GM21786 (cell line): ENCODE measurements around the gene MYRIP.

Experiments used
- ATAC-seq: cut with Tn5 transposase; IDR thresholded peaks from one replicate; pipeline ENCODE4 v1.9.1; 2021; ENCODE audit not compliant: unreplicated experiment

Gene MYRIP

DNA sequence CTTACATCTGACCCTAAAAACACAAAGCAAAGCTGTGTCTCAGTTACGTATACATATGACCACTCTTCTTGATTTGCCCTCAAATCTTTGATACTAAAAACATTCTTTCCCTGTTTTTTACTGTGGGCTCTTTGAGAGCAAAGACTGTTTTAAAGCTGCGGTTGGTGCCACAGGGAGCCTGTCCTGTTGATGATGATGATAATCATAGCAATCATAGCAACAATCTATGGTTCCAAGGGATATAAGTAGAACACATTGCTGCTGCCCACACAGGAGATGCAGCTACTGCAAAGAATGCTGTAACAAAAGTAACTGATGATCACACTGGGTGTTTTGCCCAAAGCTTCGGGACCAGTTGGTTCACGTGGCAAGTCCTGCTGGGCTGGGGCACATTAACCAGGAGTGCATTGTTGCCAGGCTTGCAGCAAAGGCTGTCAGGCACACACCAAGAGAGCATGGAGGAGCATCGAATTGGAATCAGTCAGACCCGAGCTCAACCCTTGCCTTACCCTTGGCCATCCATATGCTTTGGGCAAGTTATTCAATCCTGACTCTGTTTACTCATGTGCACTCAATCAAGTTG lies 368.7 kb downstream of the MYRIP start:
- ATAC-seq: no peak

DNA sequence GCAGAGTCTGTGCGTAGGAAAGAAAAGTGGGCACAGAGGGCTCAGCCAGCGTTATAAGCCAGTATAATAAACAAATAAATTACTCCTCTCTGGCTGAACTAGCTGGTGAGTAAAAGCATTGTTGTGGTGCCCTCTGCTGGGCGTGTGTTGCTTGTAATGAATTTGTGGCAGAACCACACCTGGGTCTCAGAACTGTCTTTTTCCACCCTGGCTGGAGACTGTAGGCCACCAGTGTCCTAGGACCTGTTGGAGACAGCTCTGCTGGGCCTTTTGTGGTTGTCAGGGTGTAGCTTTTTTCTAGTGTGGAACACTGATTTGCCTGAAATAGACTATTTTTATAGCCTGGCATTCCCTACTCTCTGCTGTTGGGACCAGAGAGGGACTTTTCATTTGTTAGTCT lies 369.6 kb downstream of the MYRIP start:
- ATAC-seq: no peak

DNA sequence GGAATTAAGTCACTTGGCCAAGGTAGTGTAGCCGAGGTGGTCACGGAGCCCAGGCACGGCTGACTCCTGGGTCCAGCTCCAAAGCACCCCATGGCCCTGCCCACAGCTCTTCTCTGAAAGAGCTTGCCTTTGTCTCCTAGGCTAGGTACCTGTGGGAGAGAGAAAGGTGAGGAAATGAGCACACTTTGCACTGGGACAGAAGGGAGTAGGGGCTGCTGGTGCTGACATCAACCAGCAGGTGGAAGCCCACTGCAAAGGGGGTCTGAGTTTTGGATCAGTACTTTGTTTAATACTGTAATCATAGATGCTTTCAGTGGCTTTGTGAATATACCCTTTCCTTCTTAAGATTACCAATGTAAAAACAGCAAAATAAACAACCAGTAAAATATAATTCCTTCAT lies 371.8 kb downstream of the MYRIP start:
- ATAC-seq: no peak

DNA sequence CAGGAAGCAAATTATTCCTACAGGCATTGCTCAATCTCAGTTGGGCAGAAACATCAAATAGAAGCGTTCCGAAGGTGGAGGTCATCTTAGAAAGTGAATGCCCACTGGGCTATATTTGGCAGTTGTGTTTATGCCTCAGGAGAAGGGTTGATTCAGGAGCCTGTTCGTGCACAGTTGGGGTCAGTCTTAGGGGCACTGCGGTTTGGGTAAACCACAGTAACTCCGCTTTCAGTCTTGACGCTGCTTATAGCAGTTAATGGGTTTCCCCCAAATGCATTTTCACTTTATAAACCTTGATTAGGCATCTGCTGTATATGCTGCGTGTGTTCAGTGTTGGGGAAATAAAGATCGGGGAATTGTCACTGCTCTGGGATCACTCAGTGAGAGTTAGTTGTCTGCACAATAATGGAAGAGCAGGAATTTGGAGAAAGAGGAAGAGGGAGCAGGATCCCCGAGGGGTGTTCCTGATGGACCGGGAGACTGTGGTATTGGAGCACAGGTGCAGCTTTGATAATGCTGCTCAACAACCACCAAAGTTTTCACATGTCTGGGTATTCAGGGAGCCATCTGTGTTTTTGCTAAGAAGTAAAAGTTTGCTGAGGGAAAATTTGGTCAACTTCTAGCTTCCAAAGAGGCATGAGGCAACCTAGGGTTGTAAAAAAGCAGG lies 375.8 kb downstream of the MYRIP start:
- peak; percentile 46 for ATAC-seq

DNA sequence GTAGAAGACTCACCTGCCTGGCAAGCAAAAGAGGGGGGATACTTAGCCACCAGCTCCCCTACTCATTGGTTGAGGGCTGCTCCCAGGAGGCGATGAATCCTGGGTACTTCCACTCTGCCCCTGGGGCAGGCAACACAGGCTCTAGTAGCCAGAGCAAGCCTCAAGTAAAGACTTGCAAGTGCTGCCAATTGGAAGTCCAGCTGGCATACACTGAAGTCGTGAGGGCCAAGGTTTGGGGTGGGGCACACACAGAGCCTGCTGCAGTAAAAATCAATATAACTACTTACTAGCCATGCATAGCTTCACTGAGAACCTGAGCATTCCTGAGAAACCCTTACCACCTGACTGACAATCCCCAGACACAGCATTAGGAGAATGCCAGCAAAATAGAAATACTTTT lies 377.1 kb downstream of the MYRIP start:
- ATAC-seq: no peak

DNA sequence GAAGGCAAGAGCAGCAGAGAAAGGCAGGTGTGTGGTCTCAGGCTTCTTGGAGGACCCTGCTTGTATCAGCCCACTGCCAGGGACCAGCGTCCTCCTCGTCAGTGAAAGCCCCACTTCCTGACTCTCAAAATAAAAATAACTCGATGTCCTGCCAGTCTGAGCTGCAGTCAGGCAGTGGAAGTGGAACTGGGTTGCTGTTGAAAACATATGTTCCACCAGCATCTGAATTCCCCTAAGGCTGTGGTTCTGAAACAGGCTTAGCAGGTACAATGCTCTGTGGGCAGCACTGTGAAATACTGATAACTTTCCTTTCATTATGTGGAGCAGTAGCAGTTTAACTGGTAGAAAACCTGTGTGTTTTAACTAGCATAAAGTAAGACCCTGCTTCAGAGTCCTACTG lies 378.5 kb downstream of the MYRIP start:
- peak; percentile 80 for ATAC-seq

DNA sequence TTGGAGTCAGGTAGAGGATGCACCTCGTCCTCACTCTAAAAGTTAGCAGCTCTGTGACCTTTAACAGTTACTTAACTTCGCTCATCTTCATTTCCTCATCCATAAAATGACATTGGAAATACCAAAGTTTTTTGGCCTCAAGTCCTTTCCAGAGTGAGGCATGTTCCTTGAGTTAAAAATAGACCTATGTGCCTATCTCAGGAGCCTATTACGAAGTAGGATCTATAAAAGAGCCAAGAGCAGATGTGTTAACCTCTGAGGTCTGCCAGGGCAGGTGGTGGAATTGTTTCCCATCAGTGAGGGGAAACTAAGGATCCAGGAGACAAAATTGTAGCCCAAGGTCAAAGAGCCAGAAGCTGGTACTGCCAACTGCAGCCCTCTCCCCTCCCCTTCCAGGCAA lies 379.7 kb downstream of the MYRIP start:
- no peak for ATAC-seq

DNA sequence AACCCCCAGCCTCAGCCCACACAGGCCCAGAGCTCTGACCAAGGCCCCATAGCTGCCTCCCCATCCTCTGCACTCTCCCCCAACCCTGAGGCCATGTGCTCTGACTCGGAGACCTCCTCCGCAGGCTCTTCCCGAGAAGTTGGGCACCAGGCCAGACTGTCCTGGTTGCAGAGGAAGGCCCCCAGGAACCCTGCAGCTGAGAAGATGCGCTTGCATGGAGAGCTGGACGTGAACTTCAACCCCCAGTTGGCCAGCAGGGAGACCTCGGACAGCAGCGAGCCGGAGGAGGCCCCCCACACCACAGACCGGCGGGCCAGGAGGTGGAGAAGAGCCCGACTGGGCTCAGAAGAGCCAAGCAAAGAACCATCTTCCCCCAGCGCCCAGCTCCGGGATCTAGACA lies 380.6 kb downstream of the MYRIP start:
- ATAC-seq: no peak

DNA sequence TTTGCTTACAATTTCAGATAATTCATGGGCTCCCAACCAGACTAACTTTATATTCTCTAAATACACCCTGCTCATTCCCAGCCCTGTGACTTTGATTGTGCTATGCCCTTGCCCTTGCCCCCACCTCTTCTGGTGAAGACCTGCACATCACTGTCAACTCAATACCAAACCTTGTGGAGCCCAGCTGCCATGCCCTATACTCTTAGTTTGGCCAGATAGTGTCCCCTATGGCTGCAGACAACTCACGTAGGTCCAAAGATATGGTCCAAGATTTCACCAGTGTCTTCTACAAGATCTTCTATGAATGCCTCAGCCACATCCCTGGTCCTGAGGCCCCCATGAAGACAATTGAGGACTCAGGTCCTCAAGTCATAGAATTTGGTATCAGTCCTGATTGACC lies 381.8 kb downstream of the MYRIP start:
- no peak for ATAC-seq

DNA sequence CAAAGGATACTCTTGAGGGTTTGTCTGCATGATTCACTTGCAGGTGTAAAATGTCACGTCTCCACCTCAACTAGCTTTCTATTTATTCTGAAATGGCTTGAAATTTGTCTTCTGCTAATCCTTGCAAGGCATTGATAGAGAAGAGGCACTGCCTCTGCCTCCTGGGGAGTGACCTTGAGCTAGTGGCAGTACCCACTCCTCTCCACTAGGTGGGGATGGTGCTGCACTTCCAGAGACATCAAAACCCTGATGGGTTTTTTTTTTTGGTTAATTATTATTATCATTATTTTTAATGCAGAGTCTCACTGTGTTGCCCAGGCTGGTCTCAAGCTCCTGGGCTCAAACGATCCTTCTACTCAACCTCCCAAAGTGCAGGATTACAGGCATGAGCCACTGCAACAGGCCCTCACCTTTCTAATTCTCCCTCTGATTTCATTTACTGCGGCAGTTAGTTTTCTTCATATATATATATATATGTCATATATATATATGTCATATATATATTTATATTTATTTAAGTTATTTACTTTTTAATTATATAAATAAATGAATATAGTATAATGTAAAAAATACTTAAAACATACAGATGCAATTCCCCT lies 382.5 kb downstream of the MYRIP start:
- ATAC-seq: peak; percentile 39

DNA sequence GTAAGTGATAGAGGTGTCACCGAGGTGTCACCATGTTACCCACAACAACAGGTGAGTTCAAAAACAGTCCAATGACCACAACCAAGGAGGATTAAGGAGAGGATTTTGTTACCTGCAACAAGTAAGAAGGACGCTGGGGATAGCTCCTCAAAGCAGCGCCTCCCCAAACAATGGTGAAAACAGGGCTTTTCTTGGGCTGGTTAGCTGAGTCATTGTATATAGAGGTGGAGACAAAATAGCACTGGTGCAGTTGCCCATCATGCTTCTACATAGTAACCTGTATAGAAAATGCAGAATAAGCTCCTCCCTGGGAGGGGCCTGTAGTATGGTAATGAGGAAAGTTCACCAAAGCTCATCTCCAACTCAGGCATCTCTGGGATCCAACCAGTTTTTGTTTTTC lies 383.2 kb downstream of the MYRIP start:
- ATAC-seq: no peak

DNA sequence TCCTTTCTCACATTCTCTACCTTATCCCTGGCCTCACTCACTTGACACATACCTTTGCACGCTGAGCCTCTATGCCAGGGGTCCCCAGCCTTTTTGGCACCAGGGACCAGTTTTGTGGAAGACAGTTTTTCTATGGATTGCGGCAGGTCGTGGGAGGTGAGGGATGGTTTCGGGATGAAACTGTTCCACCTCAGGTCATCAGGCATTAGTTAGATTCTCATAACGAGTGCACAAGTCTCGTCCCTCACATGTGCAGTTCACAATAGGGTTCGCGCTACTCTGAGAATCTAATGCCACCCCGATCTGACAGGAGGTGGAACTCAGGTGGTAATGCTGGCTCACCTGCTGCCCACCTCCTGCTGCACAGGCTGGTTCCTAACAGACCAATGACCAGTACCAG lies 387.6 kb downstream of the MYRIP start:
- ATAC-seq: no peak

DNA sequence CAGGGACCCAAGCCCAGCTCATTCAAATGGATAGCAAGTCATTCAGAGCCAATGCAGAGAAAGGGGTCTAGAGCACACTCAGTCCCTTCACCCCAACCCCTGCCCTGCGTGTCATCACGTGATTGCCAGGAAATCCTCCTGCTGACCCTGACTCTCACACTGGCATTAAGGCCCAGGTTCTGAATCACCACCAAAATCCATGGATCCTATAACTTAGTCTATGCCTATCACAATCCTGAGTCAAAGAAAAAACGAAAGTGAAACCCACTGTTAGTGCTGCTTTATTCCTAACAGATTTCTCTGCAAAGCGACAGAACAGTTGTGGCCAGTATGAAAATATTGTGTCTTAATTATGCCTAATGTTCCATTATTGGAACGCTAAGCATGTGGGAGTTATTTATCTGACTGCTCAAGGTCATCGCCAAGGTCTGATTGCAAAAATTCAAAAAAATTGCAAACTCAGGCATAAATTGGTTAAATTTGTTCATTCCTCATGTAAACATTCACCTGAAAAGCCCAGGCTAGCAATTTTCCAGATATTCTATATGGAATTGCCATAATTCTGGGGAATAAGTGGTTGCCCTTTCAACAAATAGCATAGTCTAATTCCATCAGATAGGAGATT lies 391.4 kb downstream of the MYRIP start:
- no peak for ATAC-seq

DNA sequence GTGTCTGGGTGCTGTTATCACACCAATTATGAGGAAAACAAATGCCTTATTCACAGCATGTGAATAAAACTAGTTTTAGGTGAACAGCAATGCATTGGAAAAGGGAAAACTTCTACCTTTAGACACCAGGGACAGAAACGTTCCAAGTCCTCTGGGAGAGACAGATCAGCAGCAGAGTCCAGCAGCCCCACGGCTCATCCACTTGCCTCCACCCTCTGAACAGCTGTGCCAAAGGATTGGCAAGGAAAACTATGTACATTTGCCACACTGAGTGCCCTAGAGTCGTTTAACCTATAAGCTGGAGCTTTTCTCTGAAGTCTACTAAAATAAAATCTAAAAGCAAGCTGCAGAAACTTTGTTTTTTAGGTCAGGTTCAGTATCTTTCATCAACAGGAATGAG lies 392.4 kb downstream of the MYRIP start:
- no peak for ATAC-seq

DNA sequence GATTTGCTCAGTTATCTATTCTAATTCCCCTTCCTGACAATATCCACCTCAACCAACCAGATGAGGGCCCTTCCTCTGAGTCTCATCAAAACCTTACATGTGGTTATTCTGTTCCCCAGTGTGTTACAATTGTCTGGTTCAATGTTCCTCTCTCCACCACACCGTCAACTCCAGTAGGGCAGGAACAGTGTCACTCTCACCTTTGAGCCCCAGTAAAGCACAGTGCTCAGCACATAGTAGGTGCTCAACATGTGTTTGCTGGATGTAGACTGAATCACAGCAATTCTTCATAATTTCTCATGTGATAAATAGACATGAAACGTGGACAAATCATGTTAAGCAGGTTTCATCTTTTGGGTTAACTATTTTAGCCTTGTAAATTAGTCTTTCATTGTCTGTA lies 397.1 kb downstream of the MYRIP start:
- no peak for ATAC-seq

DNA sequence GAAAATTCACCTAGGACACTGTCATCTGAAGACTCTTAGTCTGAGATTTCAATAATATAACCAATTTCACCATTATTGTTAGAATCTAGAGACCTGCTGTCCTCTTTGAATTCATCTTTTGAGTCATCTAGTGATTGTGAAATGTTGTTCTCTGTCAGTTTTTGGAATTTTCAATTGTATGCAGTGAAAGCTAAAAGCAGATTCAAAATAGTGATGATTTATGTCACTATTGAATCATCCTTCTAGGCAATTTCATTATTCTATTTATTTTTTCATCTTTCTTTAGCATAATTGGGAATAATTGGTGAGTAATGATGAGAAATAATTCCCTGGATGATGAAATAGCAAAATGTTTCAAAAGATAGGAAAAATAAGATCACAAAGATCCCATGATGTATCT lies 398.4 kb downstream of the MYRIP start:
- ATAC-seq: no peak

DNA sequence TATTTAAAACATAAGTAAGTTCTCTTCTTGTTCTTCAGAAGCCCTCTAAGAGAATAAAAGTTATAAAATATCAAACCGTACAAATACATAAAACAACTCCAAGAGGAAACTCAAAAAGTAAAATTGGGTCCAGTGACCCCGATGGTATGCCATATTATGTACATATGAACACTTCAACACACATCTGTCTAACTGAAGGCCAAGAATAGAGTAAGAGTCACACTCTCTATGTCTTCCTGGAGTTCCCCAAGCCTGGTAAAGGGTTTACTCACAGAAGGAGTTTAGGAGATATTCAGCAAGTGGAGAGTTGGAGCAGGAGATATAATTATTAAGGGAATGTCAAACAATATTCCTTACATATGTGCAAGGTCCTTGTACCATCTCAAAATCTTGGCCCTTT lies 398.8 kb downstream of the MYRIP start:
- ATAC-seq: no peak

DNA sequence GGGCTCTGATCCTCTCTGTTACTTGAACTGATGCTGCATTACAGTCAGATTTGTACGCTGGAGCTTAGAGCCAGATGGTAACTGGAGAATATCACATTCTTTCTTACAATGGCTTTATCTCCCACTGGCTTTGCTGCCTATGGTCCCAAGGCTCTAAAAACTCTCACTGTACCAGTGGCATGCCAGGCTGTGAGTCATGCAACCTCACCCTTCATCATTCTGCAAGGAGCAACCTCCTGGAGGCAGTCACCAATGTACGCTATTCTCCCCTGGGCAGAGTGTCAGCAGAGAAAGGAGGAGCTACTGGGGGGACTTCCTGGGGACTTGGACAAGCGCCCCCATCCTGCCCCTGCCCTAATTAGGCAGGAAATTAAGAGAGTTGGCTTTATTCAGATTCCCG lies 402.2 kb downstream of the MYRIP start:
- no peak for ATAC-seq

DNA sequence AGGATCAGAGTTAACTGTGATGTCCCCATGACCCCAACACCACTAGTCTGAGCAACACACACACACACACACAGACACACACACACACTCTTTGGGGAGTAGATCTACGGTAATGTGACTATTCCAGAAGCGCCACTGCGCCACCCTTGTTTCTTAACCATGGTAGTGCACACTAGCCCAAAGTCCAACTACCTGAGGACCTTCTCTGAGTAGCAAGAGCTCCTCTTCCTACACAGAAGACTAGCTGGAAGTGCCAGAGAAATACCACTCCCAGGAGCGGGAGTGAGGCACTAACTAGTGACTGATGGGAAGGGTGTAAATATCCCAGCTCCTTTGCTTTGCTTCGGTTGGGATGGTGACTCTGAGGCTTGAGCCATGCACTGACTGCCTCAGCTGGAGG lies 404.1 kb downstream of the MYRIP start:
- no peak for ATAC-seq

DNA sequence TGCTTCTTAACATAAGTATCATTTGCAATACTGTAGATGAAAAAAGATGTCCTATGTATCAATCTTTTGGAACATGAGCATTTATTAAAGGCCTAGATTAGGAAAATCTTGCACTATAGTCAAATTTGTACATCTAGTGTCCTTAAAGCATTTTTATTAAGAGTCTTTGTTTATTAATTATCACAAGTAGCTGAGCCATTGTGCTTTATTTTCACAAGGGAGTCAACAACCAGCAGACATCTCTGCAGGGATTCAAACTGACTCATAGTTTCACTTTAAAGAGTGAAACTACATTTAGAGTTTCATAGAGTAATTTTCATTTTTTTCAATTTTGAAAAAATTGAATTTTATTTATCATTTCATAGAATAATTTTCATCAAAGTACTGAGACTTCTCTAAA lies 405.6 kb downstream of the MYRIP start:
- no peak for ATAC-seq

DNA sequence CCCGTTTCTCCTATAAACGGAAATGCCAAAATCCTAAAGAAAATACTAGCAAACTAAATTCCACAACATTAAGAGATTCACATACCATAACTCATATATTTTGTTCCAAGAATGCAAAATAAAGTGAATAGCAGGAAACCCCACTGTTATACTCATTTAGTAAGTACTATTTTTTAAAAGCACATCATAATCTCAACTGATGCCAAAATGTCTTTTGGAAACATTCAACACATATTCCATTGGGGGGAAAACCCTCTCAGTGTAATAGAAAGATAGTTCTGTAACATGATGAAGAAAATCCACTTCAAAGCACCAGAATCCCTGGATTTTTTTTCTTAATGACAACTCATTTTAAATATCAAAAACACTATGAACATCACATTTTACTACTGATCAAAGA lies 407.1 kb downstream of the MYRIP start:
- no peak for ATAC-seq

DNA sequence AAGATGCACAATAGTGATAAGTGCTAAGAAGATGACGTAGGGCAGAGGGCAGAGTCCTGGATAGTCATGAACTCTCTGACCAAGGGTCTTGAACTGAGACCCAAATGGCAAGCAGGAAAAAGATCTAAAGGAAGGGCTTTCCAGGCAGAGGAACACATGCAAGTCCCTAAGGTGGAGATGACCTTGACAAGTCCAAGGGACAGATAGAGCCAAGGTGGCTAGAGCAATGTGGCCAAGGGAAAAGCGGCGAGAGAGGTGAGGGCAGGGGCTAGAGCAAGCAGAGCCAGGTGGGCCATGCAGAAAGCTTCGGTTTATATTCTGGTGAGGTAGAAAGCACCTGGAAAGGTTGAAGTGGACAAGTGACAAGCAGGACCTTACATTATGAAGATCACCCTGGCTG lies 414.4 kb downstream of the MYRIP start:
- ATAC-seq: no peak
